SJSA1 (cell line): Measurements from ENCODE around the gene CSH2. TPM values are rescaled to one million over a fixed set of nuclear protein-coding genes. Genes with fewer than 3 reads are reported as not detected.

Experiments used
- DNase-seq, 2 experiments: peaks; one replicate each; pipeline ENCODE4 v3.0.0-alpha.2; 2015 to 2020; ENCODE audit warnings: low spot score in 2 of 2, low read depth in 1 of 2
- H3K27ac ChIP-seq: fragments of 250-450 bp; sonication (Bioruptor Pico); 2 replicates; pipeline ENCODE4 v1.5.1; 2020; ENCODE audit warnings: mild to moderate bottlenecking, moderate library complexity
- H3K27me3 ChIP-seq: fragments of 250-450 bp; sonication (Bioruptor Pico); replicated peaks from 2 replicates; pipeline ENCODE4 v1.5.1; 2020; ENCODE audit warnings: mild to moderate bottlenecking, moderate library complexity
- H3K36me3 ChIP-seq: fragments of 250-450 bp; sonication (Bioruptor Pico); 2 replicates; pipeline ENCODE4 v1.5.1; 2020; ENCODE audit warnings: mild to moderate bottlenecking
- H3K4me1 ChIP-seq: fragments of 250-450 bp; sonication (Bioruptor Pico); replicated peaks from 2 replicates; pipeline ENCODE4 v1.6.1; 2021; ENCODE audit warnings: mild to moderate bottlenecking
- H3K4me3 ChIP-seq: fragments of 250-450 bp; sonication (Bioruptor Pico); 2 replicates; pipeline ENCODE4 v1.5.1; 2020; ENCODE audit warnings: mild to moderate bottlenecking
- H3K9me3 ChIP-seq: fragments of 250-450 bp; sonication (Bioruptor Pico); replicated peaks from 2 replicates; pipeline ENCODE4 v1.5.1; 2020; ENCODE audit warnings: mild to moderate bottlenecking
- total RNA-seq: library from RNA; depleted of rRNA; stranded (reverse); fragments of >200 nt; shearing (Covaris generic); gene quantifications from 2 replicates; pipeline ENCODE4 v1.2.3, GENCODE V29; 2014

The CSH2 gene
- total RNA-seq, 1 experiment from 2014 or later = not detected

DNA sequence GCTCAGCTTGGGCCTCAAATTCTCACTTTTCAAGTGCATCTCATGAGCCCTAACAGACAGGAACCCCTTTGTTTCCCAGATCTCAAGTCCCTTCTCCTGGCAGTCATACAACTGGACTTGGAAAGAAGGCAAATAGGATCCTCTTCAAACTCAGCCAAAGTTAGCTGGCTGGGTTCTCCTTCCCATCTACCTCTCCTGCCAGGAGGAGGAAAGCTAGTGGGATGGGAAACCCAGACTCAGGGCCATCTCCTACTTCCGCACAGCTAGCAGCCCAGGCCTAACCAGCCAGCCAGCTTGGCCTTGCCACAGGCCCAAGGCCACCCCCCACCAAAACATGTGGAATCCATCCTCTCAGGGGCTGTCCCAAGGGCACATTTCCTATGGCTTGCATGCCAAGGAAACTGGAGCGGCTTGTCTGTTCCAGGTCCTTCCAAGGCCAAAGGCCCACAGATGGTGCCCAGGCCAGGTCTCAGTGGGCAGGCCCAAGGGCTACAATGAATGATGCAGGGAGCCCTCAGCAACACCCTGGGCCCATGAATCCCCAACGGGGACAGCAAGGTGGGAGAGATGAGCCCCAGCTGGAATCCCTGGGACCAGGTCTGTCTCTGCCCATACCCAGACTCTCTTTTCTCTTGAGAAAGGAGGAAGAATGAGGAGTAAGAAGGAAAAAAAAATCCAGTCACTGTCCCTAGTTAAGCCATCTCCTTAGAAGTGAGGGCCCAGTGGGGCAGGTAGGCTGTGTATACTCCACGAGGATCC lies 32.7 kb downstream of the CSH2 start:
- Histone ChIP-seq H3K4me1 (peaks cover 19% of the 10 kb centered on the region), H3K27ac (no peak overlapping the region), H3K9me3 (no peaks in the 10 kb centered on the region; the same call in 1 of the 2 replicates), H3K4me3 (peak overlapping the region; percentile 84; the same call in 1 of the 2 replicates), H3K27me3 (no peaks in the 10 kb centered on the region), H3K36me3 (peaks cover 26% of the 10 kb centered on the region)
- peak in 1 of 2 experiments; percentile 43 for DNase-seq

DNA sequence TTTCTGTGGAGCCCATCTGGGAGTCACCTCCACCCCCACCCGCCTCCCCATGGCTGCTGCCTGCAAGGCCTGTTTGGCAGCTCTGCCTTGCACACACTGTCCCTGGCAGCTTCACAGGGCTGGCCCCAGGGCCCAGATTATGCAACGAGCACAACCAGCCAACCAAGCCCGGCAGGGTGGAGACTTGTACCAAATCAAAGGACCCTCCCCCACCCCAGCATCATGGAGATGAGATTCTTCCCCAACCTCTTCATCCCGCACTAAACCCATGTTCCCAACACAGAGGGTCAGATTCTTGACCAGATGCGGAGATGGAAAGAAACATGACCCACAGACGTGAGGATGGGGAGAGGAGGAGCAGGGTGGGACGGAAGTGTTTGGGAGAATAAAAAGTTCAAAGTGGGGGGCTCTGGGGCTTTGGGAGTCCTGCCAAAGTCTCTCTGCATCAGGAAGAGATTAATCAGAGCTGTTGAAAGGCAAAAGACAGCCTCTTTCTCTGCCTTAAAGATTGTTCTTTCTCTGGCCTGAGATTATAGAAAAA lies 34.8 kb downstream of the CSH2 start:
- Histone ChIP-seq H3K9me3 (no peaks in the 10 kb centered on the region; the same call in 1 of the 2 replicates), H3K36me3 (peaks cover 46% of the 10 kb centered on the region), H3K4me1 (peaks cover 27% of the 10 kb centered on the region), H3K27me3 (no peaks in the 10 kb centered on the region), H3K27ac (no peak overlapping the region), H3K4me3 (no peak overlapping the region)
- DNase-seq = no peak

DNA sequence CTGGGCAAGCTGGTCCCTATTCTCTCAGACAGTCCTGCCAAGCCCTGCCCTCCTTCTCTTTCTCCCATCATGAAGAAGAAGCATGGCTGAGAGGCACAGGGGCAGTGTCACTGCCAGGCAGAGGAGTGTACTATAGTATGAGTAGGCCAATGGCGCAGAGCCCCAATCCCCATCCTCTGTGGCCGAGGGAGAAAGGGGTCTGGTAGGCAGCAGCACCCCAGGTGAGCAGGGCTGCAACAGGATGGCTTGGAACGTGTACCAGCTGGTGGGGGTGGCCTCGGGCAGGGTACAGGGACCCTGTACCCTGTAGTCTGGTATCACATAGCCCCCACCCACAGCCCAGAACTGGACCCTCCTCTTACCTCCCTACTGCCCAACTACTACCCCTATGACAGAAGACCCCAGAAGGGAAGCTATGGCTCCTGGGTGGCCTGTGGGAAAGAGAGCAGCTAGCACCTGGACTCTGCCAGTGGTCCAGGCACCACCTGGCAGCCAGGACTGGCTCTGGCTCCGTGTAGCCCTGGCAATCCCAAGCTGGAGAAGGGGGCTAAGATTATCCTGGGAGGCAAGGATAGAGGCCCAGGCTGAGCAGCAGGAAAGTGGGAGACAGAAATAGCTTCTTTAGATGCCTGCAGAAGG lies 35.4 kb downstream of the CSH2 start:
- no peaks in the 10 kb centered on the region for H3K27me3 ChIP-seq
- H3K36me3 ChIP-seq = peaks cover 53% of the 10 kb centered on the region
- H3K4me3 ChIP-seq = no peak overlapping the region
- H3K4me1 ChIP-seq = peaks cover 21% of the 10 kb centered on the region
- H3K9me3 ChIP-seq = no peaks in the 10 kb centered on the region; the same call in 1 of the 2 replicates
- no peak overlapping the region for H3K27ac ChIP-seq
- no peak for DNase-seq

DNA sequence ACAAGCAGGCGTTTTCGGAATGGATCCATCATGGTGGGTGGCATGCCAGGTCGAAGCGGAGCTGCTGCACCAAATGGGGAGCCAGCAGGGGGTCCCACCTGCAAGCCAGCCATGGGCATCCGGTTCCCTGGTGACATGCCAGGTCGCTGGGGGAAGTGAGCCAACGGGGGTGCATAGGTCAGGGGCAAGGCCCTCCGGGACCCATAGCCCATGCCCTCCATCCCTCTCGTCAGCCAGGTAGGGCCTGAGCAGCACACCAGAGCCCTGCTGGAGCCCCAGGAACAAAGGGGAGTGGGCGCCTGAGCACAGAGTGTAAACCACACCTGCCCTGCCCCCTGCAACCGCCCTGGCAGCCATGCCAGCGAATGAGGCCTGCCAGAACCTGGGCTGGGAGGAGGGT lies 36.0 kb downstream of the CSH2 start:
- H3K27me3 ChIP-seq = no peaks in the 10 kb centered on the region
- H3K9me3 ChIP-seq = no peaks in the 10 kb centered on the region; the same call in 1 of the 2 replicates
- H3K4me1 ChIP-seq = peaks cover 21% of the 10 kb centered on the region
- no peak for DNase-seq
- H3K36me3 ChIP-seq = peaks cover 57% of the 10 kb centered on the region
- no peak overlapping the region for H3K27ac ChIP-seq
- H3K4me3 ChIP-seq = no peak overlapping the region

DNA sequence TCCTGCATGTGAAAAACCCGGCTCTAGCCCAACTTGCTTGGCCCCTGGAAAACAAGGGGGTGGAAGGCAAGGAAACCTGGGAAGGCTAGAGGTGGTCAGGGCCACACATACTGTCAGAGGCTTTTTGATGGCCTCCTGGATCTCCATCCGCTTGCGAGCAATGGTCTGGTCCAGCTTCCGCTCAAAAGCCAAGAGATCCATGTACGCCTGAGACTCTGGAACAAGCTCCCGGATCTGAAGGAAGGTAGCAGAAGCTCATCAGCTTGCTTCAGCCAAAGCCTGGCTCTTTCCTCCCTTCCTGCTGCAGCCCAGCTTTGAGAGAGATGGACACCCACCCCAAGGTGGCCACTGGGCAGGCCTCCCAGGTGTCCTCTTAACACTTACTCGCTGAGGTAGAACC lies 36.7 kb downstream of the CSH2 start:
- no peak for DNase-seq
- no peak overlapping the region for H3K27ac ChIP-seq
- H3K9me3 ChIP-seq = no peaks in the 10 kb centered on the region
- no peaks in the 10 kb centered on the region for H3K27me3 ChIP-seq
- no peak overlapping the region for H3K4me3 ChIP-seq
- peaks cover 57% of the 10 kb centered on the region for H3K36me3 ChIP-seq
- H3K4me1 ChIP-seq = peaks cover 21% of the 10 kb centered on the region

DNA sequence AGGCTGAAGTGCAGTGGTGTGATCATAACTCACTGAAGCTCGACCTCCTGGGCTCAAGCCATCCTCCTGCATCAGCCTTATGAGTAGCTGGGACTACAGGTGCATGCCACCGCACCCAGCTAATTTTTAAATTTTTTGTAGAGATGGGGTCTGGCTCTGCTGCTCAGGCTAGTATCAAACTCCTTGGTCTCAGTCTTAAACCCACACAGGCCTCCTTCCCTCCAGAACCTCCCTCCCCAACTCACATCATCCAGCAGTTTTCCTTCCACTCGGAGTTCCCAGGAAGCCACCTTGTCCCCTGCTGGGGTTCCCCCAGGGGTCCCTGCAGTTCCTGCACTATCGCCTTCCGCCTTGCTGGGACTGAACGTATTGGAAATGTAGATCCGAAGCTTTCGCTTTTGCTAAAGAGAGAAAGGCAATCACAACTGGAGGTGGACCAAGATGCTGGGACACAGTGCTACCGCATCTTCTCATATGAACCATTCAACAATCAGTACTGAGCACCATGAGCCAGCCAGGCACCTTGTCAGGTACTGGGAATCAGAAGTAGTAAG lies 38.2 kb downstream of the CSH2 start:
- Histone ChIP-seq H3K9me3 (no peaks in the 10 kb centered on the region), H3K27me3 (no peaks in the 10 kb centered on the region), H3K4me1 (peaks cover 8% of the 10 kb centered on the region; the same call in 1 of the 2 replicates), H3K4me3 (no peak overlapping the region), H3K27ac (no peak overlapping the region), H3K36me3 (peaks cover 73% of the 10 kb centered on the region)
- DNase-seq = peak in 1 of 2 experiments; percentile 43

DNA sequence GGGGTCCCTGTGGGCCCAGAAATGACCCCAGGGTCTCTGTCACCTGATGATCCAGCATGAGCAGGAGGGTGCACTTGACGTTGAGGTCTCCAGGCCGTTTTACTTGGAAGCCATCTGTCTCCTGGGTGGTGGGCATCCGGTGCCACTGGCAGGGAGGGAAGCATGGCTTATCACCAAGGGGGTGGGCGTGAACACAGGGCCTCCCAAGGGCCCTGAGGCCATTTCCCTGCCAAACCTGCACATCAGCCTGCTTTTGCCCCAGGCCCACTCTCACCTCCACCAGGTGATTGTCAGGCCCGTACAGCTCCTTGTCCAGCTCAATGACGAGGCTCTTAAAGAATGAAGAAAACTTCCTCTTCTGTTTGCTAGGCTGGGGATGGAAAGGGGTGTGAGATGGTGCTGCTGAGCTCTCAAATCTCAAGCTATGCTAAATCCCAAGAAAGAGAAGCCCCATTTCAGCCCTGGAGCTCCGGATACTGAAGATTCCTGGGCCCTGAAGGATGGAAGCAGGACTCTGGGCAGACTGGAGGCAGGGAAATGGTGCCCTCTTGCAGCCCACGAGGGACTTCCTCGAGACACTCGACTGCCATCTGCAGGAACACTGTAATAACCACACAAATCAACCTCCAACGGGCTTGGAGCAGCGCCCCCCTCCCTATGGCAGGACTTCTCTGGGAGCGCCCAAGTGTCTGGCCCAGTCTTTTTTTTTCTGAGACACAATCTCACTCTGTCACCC lies 38.9 kb downstream of the CSH2 start:
- peaks cover 79% of the 10 kb centered on the region for H3K36me3 ChIP-seq
- no peaks in the 10 kb centered on the region for H3K27me3 ChIP-seq
- peaks cover 8% of the 10 kb centered on the region; the same call in 1 of the 2 replicates for H3K4me1 ChIP-seq
- no peak overlapping the region for H3K27ac ChIP-seq
- DNase-seq = peak; percentile 88 to 91
- H3K9me3 ChIP-seq = no peaks in the 10 kb centered on the region
- H3K4me3 ChIP-seq = no peak overlapping the region

DNA sequence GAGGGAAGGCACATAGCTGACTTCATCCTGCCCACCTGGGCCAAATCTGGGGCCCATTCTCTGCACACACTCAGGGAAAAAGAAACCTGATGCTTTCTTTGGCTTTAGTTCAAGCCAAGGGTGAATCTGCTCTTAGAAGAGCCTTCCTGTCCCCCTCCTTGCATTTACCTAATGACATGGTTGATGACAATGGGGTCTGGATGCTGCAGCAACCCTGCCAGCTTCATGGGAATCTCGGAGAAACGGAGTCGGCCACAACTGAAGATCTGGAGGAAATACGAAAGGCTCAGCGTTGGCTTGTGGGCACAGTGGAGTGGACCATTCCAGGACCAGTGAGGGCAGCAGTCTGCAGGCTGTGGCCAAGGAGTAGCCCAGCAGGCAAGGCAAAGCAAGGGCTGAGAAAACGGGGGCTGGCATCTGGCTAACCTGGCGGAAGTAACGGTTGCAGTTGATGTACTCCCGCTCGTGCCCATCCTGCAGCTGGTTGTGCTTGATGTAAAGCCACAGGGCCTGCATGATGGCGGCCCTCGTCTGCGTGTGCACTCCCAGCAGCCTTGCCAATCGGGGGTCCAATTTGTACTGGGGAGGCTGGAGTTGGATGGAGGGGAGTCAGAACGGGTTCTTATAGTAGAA lies 39.6 kb downstream of the CSH2 start:
- no peak overlapping the region for H3K27ac ChIP-seq
- peaks cover 87% of the 10 kb centered on the region for H3K36me3 ChIP-seq
- DNase-seq = peak in 1 of 2 experiments; percentile 41
- no peaks in the 10 kb centered on the region for H3K27me3 ChIP-seq
- no peaks in the 10 kb centered on the region for H3K9me3 ChIP-seq
- no peak overlapping the region for H3K4me3 ChIP-seq
- H3K4me1 ChIP-seq = peaks cover 9% of the 10 kb centered on the region

DNA sequence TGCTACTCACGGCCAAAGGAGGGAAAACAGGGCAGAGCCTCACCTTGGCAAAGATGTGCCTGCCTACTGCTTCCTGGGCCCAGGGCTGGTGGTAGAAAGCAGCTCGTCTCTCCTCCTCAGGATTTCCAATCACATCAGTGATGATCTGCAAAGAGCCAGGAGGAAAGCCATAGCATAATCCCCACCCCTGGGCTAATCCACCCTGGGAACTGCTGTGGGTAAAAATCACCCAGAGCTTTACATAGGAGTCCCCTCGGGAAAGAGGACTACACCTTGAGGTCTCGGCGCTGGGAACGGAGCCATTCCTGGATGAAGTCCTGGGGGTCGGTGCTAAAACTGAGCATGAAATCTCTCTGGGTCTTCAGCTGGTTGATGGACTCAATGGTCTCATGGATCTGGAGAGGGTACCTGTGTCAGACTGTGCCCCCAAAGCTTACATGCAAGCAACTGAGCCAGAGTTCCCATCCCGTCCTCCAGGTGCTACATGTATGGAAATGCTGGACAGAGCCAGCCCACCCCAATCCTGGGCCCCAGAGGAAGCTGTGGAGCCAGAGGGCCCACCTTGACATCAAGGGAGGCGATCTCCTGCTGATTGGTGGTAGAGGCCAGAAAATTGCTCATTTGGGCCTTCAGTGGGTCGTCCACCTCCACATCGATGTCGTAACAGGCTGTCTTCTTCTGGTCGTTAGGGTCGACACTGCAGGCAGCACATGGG lies 40.3 kb downstream of the CSH2 start:
- H3K36me3 ChIP-seq = peaks cover 93% of the 10 kb centered on the region

DNA sequence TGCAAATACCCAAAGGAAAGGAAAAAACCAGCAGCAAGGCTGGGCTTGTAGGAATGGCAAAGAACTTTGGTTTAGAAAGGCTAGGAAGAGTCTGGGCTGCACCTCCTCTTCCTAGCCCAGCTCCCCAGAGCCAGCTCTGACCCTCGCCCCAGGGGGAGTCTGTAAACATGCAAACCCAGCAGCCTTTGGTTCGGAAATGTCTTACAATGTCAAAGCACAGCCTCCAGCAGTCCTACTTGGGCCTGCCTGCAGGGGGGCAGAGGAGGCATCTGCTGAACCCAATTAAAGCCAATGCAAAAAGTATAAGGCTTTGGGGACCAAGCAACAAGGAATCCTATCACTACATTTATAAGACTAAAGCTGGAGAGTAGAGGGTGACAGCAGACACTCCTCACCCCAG lies 41.0 kb downstream of the CSH2 start:
- H3K36me3 ChIP-seq = peaks cover 97% of the 10 kb centered on the region
- H3K4me1 ChIP-seq = peaks cover 17% of the 10 kb centered on the region
- no peak overlapping the region for H3K27ac ChIP-seq

More for the DNA sequence above, 40.3 kb downstream of the CSH2 start:
- H3K4me3 ChIP-seq = no peak overlapping the region
- peak in 1 of 2 experiments; percentile 43 for DNase-seq
- no peaks in the 10 kb centered on the region for H3K9me3 ChIP-seq
- H3K27me3 ChIP-seq = no peaks in the 10 kb centered on the region
- H3K27ac ChIP-seq = no peak overlapping the region
- peaks cover 16% of the 10 kb centered on the region for H3K4me1 ChIP-seq

DNA sequence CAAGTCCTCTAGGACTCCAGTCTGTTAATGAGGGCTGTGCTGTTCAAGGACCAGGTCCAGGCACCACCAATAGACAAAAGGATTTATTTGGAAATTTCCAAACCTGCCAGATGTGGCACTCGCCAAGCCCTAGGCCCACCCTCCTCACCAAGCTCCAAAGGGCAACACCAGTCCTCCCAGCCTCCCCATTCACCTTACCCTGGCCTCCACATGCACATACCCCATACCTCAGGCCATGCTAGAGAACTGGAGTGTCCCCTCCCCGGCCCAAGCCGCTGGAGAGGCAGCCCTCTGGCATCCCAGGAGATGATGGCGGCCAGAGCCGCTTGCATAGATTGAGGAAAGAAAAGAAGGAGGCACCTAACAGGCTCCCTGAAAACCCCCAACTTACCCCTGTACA lies 41.5 kb downstream of the CSH2 start:
- peak in 1 of 2 experiments; percentile 40 for DNase-seq
- Histone ChIP-seq H3K4me1 (peaks cover 17% of the 10 kb centered on the region), H3K27ac (no peak overlapping the region), H3K9me3 (no peaks in the 10 kb centered on the region), H3K4me3 (no peak overlapping the region), H3K36me3 (peaks cover 95% of the 10 kb centered on the region), H3K27me3 (no peaks in the 10 kb centered on the region)

More for the DNA sequence above, 41.0 kb downstream of the CSH2 start:
- no peaks in the 10 kb centered on the region for H3K9me3 ChIP-seq
- no peak for DNase-seq
- H3K4me3 ChIP-seq = no peak overlapping the region
- no peaks in the 10 kb centered on the region for H3K27me3 ChIP-seq

DNA sequence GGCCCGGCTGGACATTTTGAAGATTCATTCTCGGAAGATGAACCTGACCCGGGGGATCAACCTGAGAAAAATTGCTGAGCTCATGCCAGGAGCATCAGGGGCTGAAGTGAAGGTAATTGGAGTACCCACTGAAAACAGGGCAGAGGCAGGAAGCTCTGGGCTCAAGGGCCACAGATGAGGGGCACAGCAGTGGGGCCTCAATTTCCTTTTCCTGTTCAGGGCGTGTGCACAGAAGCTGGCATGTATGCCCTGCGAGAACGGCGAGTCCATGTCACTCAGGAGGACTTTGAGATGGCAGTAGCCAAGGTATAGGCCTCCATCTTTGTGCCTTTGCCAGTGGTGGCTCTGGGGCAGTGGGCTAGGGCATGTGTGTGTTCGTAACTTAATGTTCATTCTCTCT lies 42.0 kb downstream of the CSH2 start:
- no peaks in the 10 kb centered on the region for H3K27me3 ChIP-seq
- no peak overlapping the region for H3K4me3 ChIP-seq
- peak in 1 of 2 experiments; percentile 30 for DNase-seq
- no peaks in the 10 kb centered on the region for H3K9me3 ChIP-seq
- H3K27ac ChIP-seq = no peak overlapping the region
- H3K36me3 ChIP-seq = peaks cover 92% of the 10 kb centered on the region
- peaks cover 17% of the 10 kb centered on the region for H3K4me1 ChIP-seq
